NT2/D1 (cell line): Measurements from ENCODE around the gene PDE9A.
A peak's percentile ranks its signal among the peaks of the same experiment; 100 is the strongest.

Experiments
- DNase-seq: peaks from one replicate; pipeline ENCODE4 v3.0.0-alpha.2; 2011; ENCODE audit warnings: low read depth, low spot score
- H3K27me3 ChIP-seq: 2 replicates; pipeline ENCODE4 v1.6.0; 2011; ENCODE audit warnings: mild to moderate bottlenecking; ENCODE audit not compliant: insufficient read length, insufficient read depth
- H3K36me3 ChIP-seq: 2 replicates; pipeline ENCODE4 v1.6.1; 2011; ENCODE audit warnings: mild to moderate bottlenecking, low read length, mixed read lengths; ENCODE audit not compliant: insufficient read depth, insufficient read length
- H3K4me1 ChIP-seq: 2 replicates; pipeline ENCODE4 v1.5.1; 2011; ENCODE audit not compliant: insufficient read depth, insufficient read length
- H3K4me3 ChIP-seq: 2 replicates; pipeline ENCODE4 v1.5.1; 2011; ENCODE audit warnings: low read depth; ENCODE audit not compliant: insufficient read length
- H3K9ac ChIP-seq: 2 replicates; pipeline ENCODE4 v1.6.0; 2011; ENCODE audit warnings: low read depth; ENCODE audit not compliant: insufficient read length
- H3K9me3 ChIP-seq: 2 replicates; pipeline ENCODE4 v1.5.1; 2011; ENCODE audit warnings: mild to moderate bottlenecking, low read length; ENCODE audit not compliant: insufficient read depth
- SUZ12 ChIP-seq: IDR thresholded peaks from 2 replicates; pipeline ENCODE4 v1.6.1; 2011; ENCODE audit not compliant: insufficient read length, insufficient read depth; ENCODE audit errors: extremely low read depth
- YY1 ChIP-seq: IDR thresholded peaks from 2 replicates; pipeline ENCODE4 v1.6.1; 2011; ENCODE audit not compliant: insufficient read length, insufficient read depth
- ZNF274 ChIP-seq: IDR thresholded peaks from 2 replicates; pipeline ENCODE4 v1.6.1; 2011; ENCODE audit warnings: mild to moderate bottlenecking, low read depth, low read length

Gene PDE9A

DNA sequence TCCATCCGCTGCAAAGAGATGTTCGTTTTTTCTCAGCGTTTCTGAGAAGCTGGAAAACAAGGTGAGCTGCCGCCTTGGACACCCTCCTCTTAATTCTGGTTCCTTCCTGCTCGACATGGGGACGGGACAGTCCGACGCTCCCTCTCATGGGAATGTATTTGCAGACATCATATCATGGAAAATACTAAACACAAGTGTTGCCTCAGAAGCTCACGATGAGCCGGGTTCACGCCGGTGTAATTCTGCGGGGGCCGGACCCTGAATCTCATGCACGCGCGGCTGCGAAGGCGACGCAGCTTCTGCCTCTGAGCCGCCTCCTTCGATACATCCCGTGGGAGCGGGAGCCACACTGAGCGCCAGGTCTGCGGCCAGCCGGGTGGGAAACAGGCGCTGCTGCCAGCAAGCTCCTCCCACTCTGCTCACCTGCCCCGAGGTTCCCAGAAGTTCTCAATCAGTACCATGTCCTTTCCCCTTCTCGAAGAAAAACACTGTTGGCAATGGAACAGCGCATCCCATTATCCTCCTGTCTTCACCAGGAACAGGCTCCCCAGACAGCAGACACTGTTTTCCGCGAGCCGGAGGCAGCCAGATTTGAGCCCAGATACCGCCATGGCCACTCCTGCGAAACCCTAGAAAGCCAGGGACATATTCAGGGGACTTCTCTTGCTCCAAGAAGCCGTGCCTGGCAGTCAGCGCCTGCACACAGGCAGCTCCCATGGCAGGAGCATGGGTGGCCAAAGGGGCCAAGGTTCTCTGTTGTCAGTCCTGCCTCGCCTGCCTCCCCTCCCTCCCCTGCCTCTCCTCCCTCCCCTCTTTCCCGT is 127.9 kb downstream of the PDE9A start:
- peak overlapping the region; percentile 16 for H3K4me3 ChIP-seq
- no peak for DNase-seq
- peaks cover 49% of the 10 kb centered on the region for H3K4me1 ChIP-seq
- H3K27me3 ChIP-seq, result no peaks in the 10 kb centered on the region
- H3K9me3 ChIP-seq, result no peaks in the 10 kb centered on the region
- H3K36me3 ChIP-seq, result peaks cover under 1% of the 10 kb centered on the region
- H3K9ac ChIP-seq, result peak overlapping the region; percentile 52
- no peak for TF ChIP-seq YY1

DNA sequence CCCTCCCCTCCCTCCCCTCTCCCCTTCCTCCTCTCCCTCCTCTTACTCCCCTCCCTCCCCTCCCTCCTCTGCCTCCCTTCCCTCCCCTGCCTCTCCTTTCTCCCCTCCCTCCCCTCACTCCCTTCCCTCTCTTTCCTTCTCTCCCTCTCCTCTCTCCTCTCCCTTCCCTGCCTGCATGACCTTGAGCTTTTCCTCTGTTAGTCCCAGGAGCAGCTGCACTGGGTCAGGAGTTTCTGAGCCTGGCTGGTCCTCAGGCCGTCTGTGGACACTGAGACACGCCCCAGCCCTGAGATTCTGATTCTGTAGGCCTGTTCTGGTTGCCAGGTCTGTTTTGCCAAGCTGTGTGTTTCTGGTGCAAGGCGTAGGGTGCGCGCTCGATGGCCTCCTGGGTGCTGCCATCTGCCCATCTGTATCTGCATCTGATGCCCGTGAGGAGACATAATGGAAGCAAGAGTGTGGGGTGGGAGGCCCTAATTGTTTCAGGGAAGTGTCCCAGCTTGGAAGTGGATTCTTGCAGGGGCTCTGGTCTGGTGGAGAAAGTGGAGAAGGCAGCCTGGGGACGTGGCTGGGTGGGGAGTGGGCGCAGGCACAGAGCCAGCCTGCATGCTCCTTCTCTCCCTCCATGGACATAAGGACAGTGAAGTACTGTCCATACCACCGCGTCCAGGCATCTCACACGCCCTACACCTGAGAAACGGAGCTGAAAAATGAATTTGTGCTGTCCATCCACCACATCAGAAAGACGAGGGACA is 128.7 kb downstream of the PDE9A start:
- Histone ChIP-seq H3K27me3 (no peaks in the 10 kb centered on the region), H3K36me3 (no peaks in the 10 kb centered on the region), H3K9me3 (peaks cover 6% of the 10 kb centered on the region; the same call in 1 of the 2 replicates), H3K4me1 (peaks cover 46% of the 10 kb centered on the region), H3K9ac (peak overlapping the region; percentile 21), H3K4me3 (no peak overlapping the region)
- no peak for TF ChIP-seq YY1
- no peak for TF ChIP-seq SUZ12
- no peak for TF ChIP-seq ZNF274
- peak; percentile 32 for DNase-seq

- Histone ChIP-seq H3K9ac (no peak overlapping the region), H3K9me3 (peaks cover 8% of the 10 kb centered on the region; the same call in 1 of the 2 replicates), H3K4me3 (no peak overlapping the region), H3K36me3 (no peaks in the 10 kb centered on the region), H3K27me3 (no peaks in the 10 kb centered on the region), H3K4me1 (peaks cover 40% of the 10 kb centered on the region)
- DNase-seq, result no peak
- TF ChIP-seq SUZ12, result no peak
Observed at GRCh38 chr21:42782723-42783242, 129.4 kb downstream of the PDE9A start.

- TF ChIP-seq SUZ12 (no peak), ZNF274 (no peak), YY1 (no peak)
- H3K9ac ChIP-seq, result peak overlapping the region; percentile 66
- H3K27me3 ChIP-seq, result no peaks in the 10 kb centered on the region
- peaks cover 8% of the 10 kb centered on the region; the same call in 1 of the 2 replicates for H3K9me3 ChIP-seq
- no peak for DNase-seq
- no peak overlapping the region for H3K4me3 ChIP-seq
- H3K4me1 ChIP-seq, result peaks cover 33% of the 10 kb centered on the region
- no peaks in the 10 kb centered on the region for H3K36me3 ChIP-seq
Observed at GRCh38 chr21:42784276-42784675, 130.9 kb downstream of the PDE9A start.

DNA sequence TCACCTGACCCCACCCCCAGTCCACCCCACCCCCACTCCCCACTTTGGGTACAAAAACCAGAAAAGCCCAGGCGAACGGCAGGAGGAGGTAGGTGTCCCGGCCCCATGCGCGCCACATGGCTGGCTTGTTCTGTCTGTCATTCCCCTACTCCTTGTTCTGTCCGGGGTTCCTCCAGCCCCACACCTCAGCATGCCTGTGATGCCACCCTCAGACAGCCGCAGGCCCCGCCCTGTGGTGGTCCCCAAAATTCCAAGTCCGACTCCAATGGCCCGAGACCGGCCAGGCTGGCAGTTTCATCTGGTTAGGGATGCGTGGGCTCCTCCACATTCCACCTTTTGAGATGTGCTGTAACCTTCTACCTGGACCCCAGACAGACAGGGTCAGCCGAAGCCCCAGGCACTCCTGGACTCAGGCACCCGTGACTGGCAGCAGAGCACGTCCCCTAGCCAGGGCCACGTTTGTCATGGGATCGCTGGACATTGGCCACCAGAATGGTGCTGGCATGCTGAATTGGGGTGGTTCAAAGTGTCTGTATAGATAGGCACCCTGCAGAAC is 131.6 kb downstream of the PDE9A start:
- DNase-seq, result no peak
- peaks cover 27% of the 10 kb centered on the region for H3K4me1 ChIP-seq
- no peak overlapping the region for H3K4me3 ChIP-seq
- H3K36me3 ChIP-seq, result no peaks in the 10 kb centered on the region
- H3K27me3 ChIP-seq, result no peaks in the 10 kb centered on the region
- H3K9ac ChIP-seq, result no peak overlapping the region
- peaks cover 8% of the 10 kb centered on the region; the same call in 1 of the 2 replicates for H3K9me3 ChIP-seq
- TF ChIP-seq ZNF274, result no peak

DNA sequence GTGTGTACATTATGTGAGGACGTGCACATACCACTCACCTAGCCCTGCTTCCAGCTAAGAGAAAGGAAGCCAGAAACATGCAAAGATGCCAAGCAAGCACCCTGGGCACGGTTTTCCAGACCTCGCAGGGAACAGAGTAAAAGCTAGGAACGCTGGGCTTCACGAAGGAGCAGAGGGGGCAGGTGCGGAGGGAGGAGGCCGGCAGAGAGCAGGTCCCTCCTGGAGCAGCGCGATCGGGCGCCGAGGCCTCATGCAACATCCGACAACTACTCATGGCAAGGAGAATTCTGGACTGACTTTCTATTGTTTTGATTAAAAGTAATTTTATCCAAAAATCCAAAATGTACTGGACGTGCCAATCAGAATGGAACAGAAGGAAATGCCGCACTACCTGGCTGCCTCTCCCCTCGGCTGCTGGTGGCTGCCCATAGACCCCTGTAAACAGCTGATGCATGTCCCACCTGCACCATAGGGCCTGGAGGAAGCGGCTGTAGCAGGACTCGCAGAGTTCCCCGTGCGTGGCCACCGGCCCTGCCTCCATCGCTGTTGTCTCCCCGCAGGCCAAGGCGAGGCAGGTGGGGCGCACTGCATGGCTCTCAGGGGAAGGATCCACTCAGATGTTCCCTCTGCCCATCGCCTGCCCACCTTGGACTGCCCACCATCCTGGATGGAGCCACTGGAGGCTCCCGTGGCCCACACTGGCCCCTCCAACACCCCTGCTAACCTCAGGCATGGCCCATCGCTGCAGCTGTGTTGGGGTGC is 132.4 kb downstream of the PDE9A start:
- no peak for DNase-seq
- Histone ChIP-seq H3K9me3 (peaks cover 8% of the 10 kb centered on the region; the same call in 1 of the 2 replicates), H3K36me3 (no peaks in the 10 kb centered on the region), H3K4me3 (no peak overlapping the region), H3K9ac (no peak overlapping the region), H3K27me3 (no peaks in the 10 kb centered on the region), H3K4me1 (peaks cover 24% of the 10 kb centered on the region)
- TF ChIP-seq ZNF274 (no peak), SUZ12 (no peak), YY1 (no peak)
